Measurements from ENCODE around the gene MBOAT7. TPM values are rescaled to one million over a fixed set of nuclear protein-coding genes. Genes with fewer than 3 reads are reported as not detected.

MBOAT7 gene
- total RNA-seq, 1 experiment from 2014 or later = 85.6 TPM

GRCh38 chr19:54142166-54142780 lies 47.1 kb downstream of the MBOAT7 start:
- Histone ChIP-seq H3K27me3 (ENCODE audit: low read length) (no peaks in the 10 kb centered on the region), H3K4me2 (ENCODE audit: low read depth, low read length, poor library complexity, severe bottlenecking) (no peak overlapping the region), H3K9me3 (ENCODE audit: low read length) (no peaks in the 10 kb centered on the region), H3K4me3 (ENCODE audit: low read length) (no peak overlapping the region), H3K27ac (ENCODE audit: low read length) (no peak overlapping the region), H2AFZ (ENCODE audit: low read length) (no peak overlapping the region), H3K9ac (ENCODE audit: low read length) (no peak overlapping the region), H3K36me3 (ENCODE audit: insufficient read depth, low read length) (peaks cover 47% of the 10 kb centered on the region; the same call in 1 of the 2 replicates), H3K79me2 (ENCODE audit: low read length) (peaks cover 54% of the 10 kb centered on the region), H3K4me1 (ENCODE audit: low read length) (peaks cover 15% of the 10 kb centered on the region), H3K9me2 (replicated peaks; ENCODE audit: insufficient read depth, low read length) (no peaks in the 10 kb centered on the region), H4K20me1 (ENCODE audit: insufficient read depth, low read depth, low read length) (peaks cover 77% of the 10 kb centered on the region)
- DNase-seq = no peak

- H3K27me3 ChIP-seq (ENCODE audit: low read length) = no peaks in the 10 kb centered on the region
- H3K9me3 ChIP-seq (ENCODE audit: low read length) = no peaks in the 10 kb centered on the region
- peaks cover 54% of the 10 kb centered on the region for H3K79me2 ChIP-seq (ENCODE audit: low read length)
- peaks cover 39% of the 10 kb centered on the region; the same call in 1 of the 2 replicates for H3K36me3 ChIP-seq (ENCODE audit: insufficient read depth, low read length)
- H3K27ac ChIP-seq (ENCODE audit: low read length) = no peak overlapping the region
- peaks cover 19% of the 10 kb centered on the region for H3K4me1 ChIP-seq (ENCODE audit: low read length)
- no peak overlapping the region for H2AFZ ChIP-seq (ENCODE audit: low read length)
- peaks cover 68% of the 10 kb centered on the region for H4K20me1 ChIP-seq (ENCODE audit: insufficient read depth, low read depth, low read length)
- no peaks in the 10 kb centered on the region for H3K9me2 ChIP-seq (replicated peaks; ENCODE audit: insufficient read depth, low read length)
- DNase-seq = no peak
- no peak overlapping the region for H3K4me2 ChIP-seq (ENCODE audit: low read depth, low read length, poor library complexity, severe bottlenecking)
- H3K4me3 ChIP-seq (ENCODE audit: low read length) = no peak overlapping the region
- no peak overlapping the region for H3K9ac ChIP-seq (ENCODE audit: low read length)
These were observed 48.0 kb downstream of the MBOAT7 start for GRCh38 chr19:54141356-54141755.

GRCh38 chr19:54138489-54139256 lies 50.7 kb downstream of the MBOAT7 start:
- Histone ChIP-seq H3K9me3 (ENCODE audit: low read length) (no peaks in the 10 kb centered on the region), H3K27ac (ENCODE audit: low read length) (peak overlapping the region; percentile 72; the same call in 1 of the 2 replicates), H3K9me2 (replicated peaks; ENCODE audit: insufficient read depth, low read length) (no peaks in the 10 kb centered on the region), H4K20me1 (ENCODE audit: insufficient read depth, low read depth, low read length) (peaks cover 58% of the 10 kb centered on the region), H3K4me3 (ENCODE audit: low read length) (peak overlapping the region; percentile 82), H2AFZ (ENCODE audit: low read length) (no peak overlapping the region), H3K79me2 (ENCODE audit: low read length) (peaks cover 54% of the 10 kb centered on the region), H3K27me3 (ENCODE audit: low read length) (no peaks in the 10 kb centered on the region), H3K4me1 (ENCODE audit: low read length) (peaks cover 28% of the 10 kb centered on the region), H3K4me2 (ENCODE audit: low read depth, low read length, poor library complexity, severe bottlenecking) (peak overlapping the region; percentile 81), H3K9ac (ENCODE audit: low read length) (peak overlapping the region; percentile 96), H3K36me3 (ENCODE audit: insufficient read depth, low read length) (peaks cover 25% of the 10 kb centered on the region; the same call in 1 of the 2 replicates)
- peak; percentile 56 for DNase-seq

- Histone ChIP-seq H3K9me2 (replicated peaks; ENCODE audit: insufficient read depth, low read length) (no peaks in the 10 kb centered on the region), H3K79me2 (ENCODE audit: low read length) (peaks cover 53% of the 10 kb centered on the region), H3K4me2 (ENCODE audit: low read depth, low read length, poor library complexity, severe bottlenecking) (peak within 1 kb of the TSS; percentile 92), H3K4me1 (ENCODE audit: low read length) (peaks cover 28% of the 10 kb centered on the region), H3K9me3 (ENCODE audit: low read length) (no peaks in the 10 kb centered on the region), H3K27ac (ENCODE audit: low read length) (peak within 1 kb of the TSS; percentile 72), H2AFZ (ENCODE audit: low read length) (peak within 1 kb of the TSS; percentile 63; the same call in 1 of the 2 replicates), H3K27me3 (ENCODE audit: low read length) (no peaks in the 10 kb centered on the region), H3K36me3 (ENCODE audit: insufficient read depth, low read length) (peaks cover 20% of the 10 kb centered on the region; the same call in 1 of the 2 replicates), H4K20me1 (ENCODE audit: insufficient read depth, low read depth, low read length) (peaks cover 51% of the 10 kb centered on the region), H3K9ac (ENCODE audit: low read length) (peak within 1 kb of the TSS; percentile 96), H3K4me3 (ENCODE audit: low read length) (peak within 1 kb of the TSS; percentile 82)
- peak; percentile 85 for DNase-seq
These were observed 51.5 kb downstream of the MBOAT7 start, which contains the start of gene CNOT3 for GRCh38 chr19:54137699-54138488. CNOT3 (plus strand) TSS chr19:54137762; CDS start chr19:54142979, 5,217 bp downstream.

- Histone ChIP-seq H2AFZ (ENCODE audit: low read length) (peak overlapping the region; percentile 63; the same call in 1 of the 2 replicates), H3K4me2 (ENCODE audit: low read depth, low read length, poor library complexity, severe bottlenecking) (peak overlapping the region; percentile 92), H3K27me3 (ENCODE audit: low read length) (no peaks in the 10 kb centered on the region), H3K79me2 (ENCODE audit: low read length) (peaks cover 45% of the 10 kb centered on the region), H3K4me1 (ENCODE audit: low read length) (peaks cover 28% of the 10 kb centered on the region), H3K27ac (ENCODE audit: low read length) (peak overlapping the region; percentile 45), H3K9me2 (replicated peaks; ENCODE audit: insufficient read depth, low read length) (no peaks in the 10 kb centered on the region), H3K9me3 (ENCODE audit: low read length) (no peaks in the 10 kb centered on the region), H3K4me3 (ENCODE audit: low read length) (peak overlapping the region; percentile 82), H4K20me1 (ENCODE audit: insufficient read depth, low read depth, low read length) (peaks cover 43% of the 10 kb centered on the region), H3K36me3 (ENCODE audit: insufficient read depth, low read length) (peaks cover 13% of the 10 kb centered on the region; the same call in 1 of the 2 replicates), H3K9ac (ENCODE audit: low read length) (peak overlapping the region; percentile 96)
- peak; percentile 100 for DNase-seq
These were observed 52.3 kb downstream of the MBOAT7 start for GRCh38 chr19:54136864-54137698.

GRCh38 chr19:54136086-54136863 lies 53.1 kb downstream of the MBOAT7 start:
- no peaks in the 10 kb centered on the region for H3K9me2 ChIP-seq (replicated peaks; ENCODE audit: insufficient read depth, low read length)
- H3K4me2 ChIP-seq (ENCODE audit: low read depth, low read length, poor library complexity, severe bottlenecking) = peak overlapping the region; percentile 92
- peaks cover 16% of the 10 kb centered on the region; the same call in 1 of the 2 replicates for H3K36me3 ChIP-seq (ENCODE audit: insufficient read depth, low read length)
- H3K4me3 ChIP-seq (ENCODE audit: low read length) = peak overlapping the region; percentile 67
- peak overlapping the region; percentile 72 for H3K9ac ChIP-seq (ENCODE audit: low read length)
- H4K20me1 ChIP-seq (ENCODE audit: insufficient read depth, low read depth, low read length) = peaks cover 34% of the 10 kb centered on the region
- no peaks in the 10 kb centered on the region for H3K27me3 ChIP-seq (ENCODE audit: low read length)
- H3K9me3 ChIP-seq (ENCODE audit: low read length) = no peaks in the 10 kb centered on the region
- peaks cover 37% of the 10 kb centered on the region for H3K79me2 ChIP-seq (ENCODE audit: low read length)
- peak overlapping the region; percentile 45 for H3K27ac ChIP-seq (ENCODE audit: low read length)
- peaks cover 28% of the 10 kb centered on the region for H3K4me1 ChIP-seq (ENCODE audit: low read length)
- peak overlapping the region; percentile 63; the same call in 1 of the 2 replicates for H2AFZ ChIP-seq (ENCODE audit: low read length)
- DNase-seq = no peak

Measured in Karpas-422 (cell line).